Left ventricle myocardium superior (tissue), 1 donor: ENCODE results near the gene SDK2. TPM values are rescaled to one million over a fixed set of nuclear protein-coding genes. Genes with fewer than 3 reads are reported as not detected.
"Not testable (repeated sequence)": the region's sequence is repeated elsewhere in the genome, so short reads cannot be mapped to it uniquely, and the experiment has no call there.

Source experiments
- ATAC-seq: fragments of 200-7000 bp; cut with Tn5 transposase; one replicate; pipeline ENCODE4 v1.9.1; 2020; ENCODE audit warnings: mild to moderate bottlenecking, moderate library complexity
- DNase-seq: peaks from one replicate; pipeline ENCODE4 v3.0.0-alpha.2; 2020
- intact Hi-C: fragments of 100-400 bp; cut with micrococcal nuclease; formaldehyde crosslinking; loops from one replicate; pipeline ENCODE4 v1.11.0; 2022
- total RNA-seq: library from RNA; stranded (reverse); fragmentation: NEBNext Ultra II Directional; extraction: Animal tissue kit (Norgen Biotek cat#: 25700); gene quantifications from one replicate; pipeline ENCODE4 v1.2.1, GENCODE V29; 2021
- donor health status: DM: no; HTN: yes; CAD: no; lungs with severe emphysema.

The SDK2 gene
- total RNA-seq, 1 donor from 2014 or later = 1.5 TPM

GRCh38 chr17:73338050-73338521, 306.2 kb downstream of the SDK2 start:
- DNase-seq = no peak
- intact Hi-C loops = no loop called here
- ATAC-seq = no peak

DNA sequence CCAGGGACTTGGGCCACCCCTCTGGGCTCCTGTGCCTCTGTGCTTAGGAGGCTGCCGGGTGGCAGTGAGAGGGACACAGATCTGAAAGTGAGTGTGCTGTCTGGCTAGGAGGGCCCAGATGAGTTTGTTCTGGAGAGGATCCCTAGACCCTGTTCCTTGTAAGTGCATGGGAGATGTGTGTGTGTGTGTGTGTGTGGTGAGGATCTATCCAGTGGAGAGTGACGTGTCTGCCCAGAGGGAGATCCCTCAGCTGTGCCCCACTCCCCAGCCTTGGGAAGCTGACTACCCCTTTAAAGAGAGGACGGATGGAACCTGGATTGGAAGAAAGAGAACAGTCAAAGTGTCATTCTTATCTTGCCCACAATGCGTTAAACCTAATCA, 306.9 kb downstream of the SDK2 start:
- ATAC-seq = no peak
- no peak for DNase-seq
- intact Hi-C loops = no loop called here

DNA sequence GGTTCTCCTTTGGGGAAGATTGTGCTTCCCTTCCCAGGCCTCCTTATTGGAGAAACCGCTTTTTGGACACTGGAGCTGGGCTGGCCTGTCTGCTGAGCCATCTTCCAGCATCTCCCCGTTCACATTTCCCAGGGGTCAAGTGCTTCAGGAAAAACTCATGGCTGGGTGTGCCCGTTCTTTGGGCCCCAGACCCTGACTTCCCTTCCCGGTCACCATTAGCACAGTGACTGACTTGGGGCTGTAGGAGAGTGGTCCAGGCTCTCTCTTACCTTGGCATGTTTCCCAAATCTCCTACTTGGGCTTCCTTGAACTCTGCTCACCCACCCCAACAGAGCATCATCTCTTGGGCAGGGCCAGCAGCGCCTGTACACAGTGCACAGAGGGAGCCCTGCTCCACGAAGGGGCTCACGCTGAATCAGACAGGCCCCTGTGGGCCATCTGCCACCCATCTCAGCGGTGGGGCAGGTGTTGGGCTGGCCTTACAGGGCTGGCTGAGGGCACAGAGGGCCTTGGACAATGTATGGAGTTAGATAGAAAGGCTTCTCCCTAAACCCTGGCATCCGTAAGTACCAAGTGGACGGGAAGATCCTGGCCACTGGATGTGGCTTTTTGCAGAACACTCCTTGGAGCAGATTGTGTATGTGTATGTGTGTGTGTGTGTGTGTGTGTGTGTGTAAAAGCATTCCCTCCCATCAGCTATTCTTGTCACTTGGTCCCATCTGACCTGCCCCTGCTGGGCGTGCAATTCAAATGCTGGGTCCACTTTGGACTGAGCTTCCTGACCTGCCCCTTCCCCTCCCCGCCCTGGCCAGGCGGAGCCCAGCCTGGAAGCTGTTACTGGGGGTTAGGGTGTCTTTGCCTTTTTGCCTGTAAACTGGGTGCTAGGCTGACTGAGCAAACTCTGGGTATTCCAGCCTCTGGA, 307.6 kb downstream of the SDK2 start:
- ATAC-seq (peak; percentile 42), DNase-seq (no peak)
- intact Hi-C loops = no loop called here

DNA sequence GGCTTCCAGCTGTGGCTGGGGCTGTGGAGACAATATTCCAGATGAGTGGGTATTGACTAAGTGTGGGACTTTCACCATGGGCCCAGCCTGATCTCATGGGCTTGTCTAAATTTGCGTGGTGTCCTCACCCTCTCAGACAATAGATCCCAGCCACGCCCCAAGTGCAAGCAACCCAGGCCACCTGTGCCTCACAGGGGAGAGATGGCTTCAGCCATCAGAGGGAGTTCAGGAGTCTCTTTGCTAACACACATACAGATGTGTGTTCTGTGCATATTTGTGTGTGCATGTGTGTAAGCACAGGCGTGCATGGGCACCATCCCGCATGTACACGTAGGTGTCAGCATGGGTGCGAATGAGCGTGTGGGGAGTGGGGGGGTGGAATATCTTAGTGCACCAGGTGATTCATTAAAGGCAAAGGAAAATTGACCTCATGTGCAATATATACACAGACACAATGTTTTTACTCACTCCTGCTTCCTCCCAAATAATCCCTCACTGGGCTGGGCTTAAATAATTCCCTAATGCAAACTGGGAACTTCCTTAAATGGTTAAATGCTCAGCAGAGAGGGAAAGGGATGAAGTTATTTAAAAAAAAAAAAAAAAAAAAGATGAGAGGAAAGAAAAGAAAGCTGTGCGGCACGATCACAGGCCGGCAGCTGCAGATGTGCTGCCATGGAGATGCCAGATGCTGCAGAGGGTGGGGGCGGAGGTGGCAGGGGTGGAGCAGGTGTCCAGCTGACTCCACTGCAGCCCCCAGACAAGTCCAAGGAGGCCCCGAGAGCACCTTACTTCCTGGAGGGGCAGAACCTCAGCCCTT, 308.4 kb downstream of the SDK2 start:
- ATAC-seq = no peak
- no peak for DNase-seq
- intact Hi-C loops = no loop called here

- DNase-seq = no peak
- intact Hi-C loops = no loop called here
- no peak for ATAC-seq
Measured at GRCh38 chr17:73334771-73335513, 309.3 kb downstream of the SDK2 start.

GRCh38 chr17:73333445-73333844, 310.8 kb downstream of the SDK2 start:
- DNase-seq, ATAC-seq, intact Hi-C loops: not testable (repeated sequence)

DNA sequence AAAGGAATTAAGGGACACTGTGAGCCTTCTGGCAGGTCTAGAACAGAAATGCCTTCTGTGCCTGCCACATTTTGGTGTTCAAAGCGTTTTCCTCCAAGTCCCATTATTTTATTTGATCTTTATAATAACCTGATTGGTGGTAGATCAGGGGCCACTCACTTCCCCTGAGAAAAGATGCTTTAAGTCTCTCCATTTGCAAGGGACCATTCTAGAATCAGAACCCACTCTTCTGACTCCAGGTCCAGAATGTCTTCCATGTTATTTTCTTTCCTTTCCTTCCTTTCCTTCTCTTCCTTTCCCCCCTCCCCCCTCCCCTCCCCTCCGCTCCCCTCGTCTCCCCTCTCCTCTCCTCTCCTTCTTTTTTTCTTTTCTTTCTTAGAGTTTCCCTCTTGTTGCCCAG, 313.2 kb downstream of the SDK2 start:
- intact Hi-C loops = no loop called here
- ATAC-seq = no peak
- DNase-seq = no peak

- intact Hi-C loops = no loop called here
- DNase-seq (no peak), ATAC-seq (no peak)
Measured at GRCh38 chr17:73327676-73328075, 316.6 kb downstream of the SDK2 start.

- ATAC-seq (peak; percentile 84), DNase-seq (no peak)
- intact Hi-C loops = no loop called here
Measured at GRCh38 chr17:73325527-73325842, 318.8 kb downstream of the SDK2 start.

DNA sequence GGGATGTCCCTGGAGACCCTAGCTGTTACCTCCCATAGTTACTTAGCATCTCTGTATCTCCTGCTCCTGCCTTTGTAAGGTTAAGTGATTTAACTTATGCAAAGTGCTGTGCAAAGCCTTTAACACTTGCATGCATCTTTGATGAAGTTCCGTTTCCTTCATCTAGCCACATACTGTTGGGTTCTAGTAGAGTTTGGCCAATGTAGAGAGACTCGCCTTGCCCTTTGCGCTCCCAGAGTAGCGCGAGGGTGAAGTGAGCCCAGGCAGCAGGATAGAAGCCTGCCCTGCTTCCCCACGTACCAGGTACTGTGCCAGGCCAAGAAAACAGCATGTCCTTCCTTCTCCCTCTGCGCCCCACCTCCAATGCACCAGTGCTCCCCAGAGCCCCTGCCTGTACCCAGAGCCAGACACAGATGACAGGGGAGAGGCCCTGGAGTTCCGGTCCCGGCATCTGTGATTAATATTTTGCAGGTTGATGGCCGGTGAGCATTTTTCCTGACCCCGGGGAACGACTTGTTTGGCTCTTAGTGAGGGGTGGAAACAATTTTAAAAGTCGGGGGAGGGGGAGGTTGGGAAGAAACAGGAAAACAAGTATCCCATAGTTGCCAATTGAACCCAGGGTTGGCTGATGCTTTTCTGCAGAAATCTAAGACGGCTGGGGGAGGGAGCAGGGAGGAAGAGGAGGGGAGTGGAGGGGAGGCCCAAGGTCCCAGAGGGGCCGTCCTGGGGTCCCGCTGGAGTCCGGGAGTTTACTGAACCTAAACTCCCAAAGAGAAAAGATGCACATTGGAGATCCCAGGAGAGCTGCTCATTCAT, 319.3 kb downstream of the SDK2 start:
- intact Hi-C loops = no loop called here
- no peak for DNase-seq

GRCh38 chr17:73324160-73324475, 320.1 kb downstream of the SDK2 start:
- intact Hi-C loops = no loop called here

More for the DNA sequence above, 319.3 kb downstream of the SDK2 start:
- no peak for ATAC-seq

GRCh38 chr17:73323409-73324159, 320.7 kb downstream of the SDK2 start:
- DNase-seq (no peak), ATAC-seq (no peak)
- intact Hi-C loops = no loop called here

More at GRCh38 chr17:73324160-73324475, 320.1 kb downstream of the SDK2 start:
- peak; percentile 55 for DNase-seq
- ATAC-seq = peak; percentile 51

GRCh38 chr17:73320601-73321264, 323.5 kb downstream of the SDK2 start:
- ATAC-seq (peak; percentile 53), DNase-seq (no peak)
- intact Hi-C loops = no loop called here

DNA sequence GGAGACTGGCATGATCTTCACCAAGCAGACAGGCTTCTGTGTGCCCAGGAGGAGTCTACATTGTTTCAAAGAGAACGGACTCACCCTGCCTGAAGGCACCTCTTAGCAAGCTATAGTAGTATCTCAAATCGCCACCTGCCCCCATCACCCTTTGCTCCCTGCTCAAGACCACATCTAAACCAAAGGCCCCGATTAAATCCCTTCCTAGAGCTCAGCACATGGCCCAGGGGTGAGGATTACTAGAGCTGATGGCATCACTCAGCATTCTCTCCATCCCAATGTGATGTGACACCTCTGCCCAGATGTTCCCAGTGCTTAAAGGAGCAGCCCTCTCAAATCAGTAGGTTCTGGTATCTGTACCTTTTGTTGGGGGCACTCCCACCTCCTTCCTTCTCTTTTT, 324.5 kb downstream of the SDK2 start:
- no peak for DNase-seq
- no peak for ATAC-seq
- intact Hi-C loops = no loop called here

GRCh38 chr17:73318836-73319235, 325.4 kb downstream of the SDK2 start:
- ATAC-seq (no peak), DNase-seq (no peak)
- intact Hi-C loops = no loop called here

DNA sequence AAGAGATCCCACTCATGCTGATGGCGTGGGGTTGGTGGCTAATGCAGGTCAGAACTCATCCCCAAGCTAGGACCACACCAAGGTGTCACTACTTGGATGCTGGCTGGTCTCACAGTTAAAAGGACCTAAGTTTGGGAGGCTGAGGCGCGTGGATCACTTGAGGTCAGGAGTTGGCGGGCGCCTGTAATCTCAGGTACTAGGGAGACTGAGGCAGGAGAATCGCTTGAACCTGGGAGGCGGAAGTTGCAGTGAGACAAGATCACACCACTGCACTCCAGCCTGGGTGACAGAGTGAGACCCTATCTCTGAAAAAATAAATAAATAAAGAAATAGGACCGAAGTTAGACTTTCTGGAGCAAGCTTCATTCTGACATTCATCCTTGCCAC, 325.8 kb downstream of the SDK2 start:
- intact Hi-C loops = no loop called here
- DNase-seq (no peak), ATAC-seq (no peak)

- intact Hi-C loops = no loop called here
- peak; percentile 73 for ATAC-seq
- no peak for DNase-seq
Measured at GRCh38 chr17:73317513-73318426, 326.5 kb downstream of the SDK2 start.
